ENCODE measurements around the gene ADORA2A.

ADORA2A gene

GRCh38 chr22:24426851-24427499, 424 bp upstream of the ADORA2A start:
- WGBS, 2 experiments (ENCODE audit: insufficient coverage in 2 of 2) = 90 to 94% methylated on average over 16 to 17 of the region's 19 CpGs
- no peak overlapping the region for H3K27ac ChIP-seq (ENCODE audit: low read depth, low read length, severe bottlenecking)
- H3K4me1 ChIP-seq (ENCODE audit: control insufficient read depth, insufficient read depth, low read length, poor library complexity, severe bottlenecking) = peaks cover 9% of the 10 kb centered on the region
- H3K4me3 ChIP-seq (ENCODE audit: extremely low read depth, insufficient read depth, low read length, poor library complexity, severe bottlenecking) = no peak overlapping the region
- H3K9me3 ChIP-seq (ENCODE audit: control insufficient read depth, low read length) = no peaks in the 10 kb centered on the region
- H3K36me3 ChIP-seq (ENCODE audit: control insufficient read depth, insufficient read depth, low read length) = no peaks in the 10 kb centered on the region

- H3K9me3 ChIP-seq (ENCODE audit: control insufficient read depth, low read length) = no peaks in the 10 kb centered on the region
- peaks cover 13% of the 10 kb centered on the region for H3K4me1 ChIP-seq (ENCODE audit: control insufficient read depth, insufficient read depth, low read length, poor library complexity, severe bottlenecking)
- H3K4me3 ChIP-seq (ENCODE audit: extremely low read depth, insufficient read depth, low read length, poor library complexity, severe bottlenecking) = no peak overlapping the region
- no peaks in the 10 kb centered on the region for H3K36me3 ChIP-seq (ENCODE audit: control insufficient read depth, insufficient read depth, low read length)
- WGBS, 2 experiments (ENCODE audit: insufficient coverage in 2 of 2) = 82 to 85% methylated on average over 9 to 10 of the region's 11 CpGs
- no peak overlapping the region for H3K27ac ChIP-seq (ENCODE audit: low read depth, low read length, severe bottlenecking)
Measured at GRCh38 chr22:24428751-24429410, 1.5 kb downstream of the ADORA2A start.

- Histone ChIP-seq H3K36me3 (ENCODE audit: control insufficient read depth, insufficient read depth, low read length) (no peaks in the 10 kb centered on the region), H3K4me1 (ENCODE audit: control insufficient read depth, insufficient read depth, low read length, poor library complexity, severe bottlenecking) (peaks cover 17% of the 10 kb centered on the region), H3K9me3 (ENCODE audit: control insufficient read depth, low read length) (no peaks in the 10 kb centered on the region), H3K4me3 (ENCODE audit: extremely low read depth, insufficient read depth, low read length, poor library complexity, severe bottlenecking) (no peak overlapping the region), H3K27ac (ENCODE audit: low read depth, low read length, severe bottlenecking) (no peak overlapping the region)
- WGBS, 2 experiments (ENCODE audit: insufficient coverage in 2 of 2) = 86 to 87% methylated on average over 13 to 22 of the region's 22 CpGs
Measured at GRCh38 chr22:24429411-24430365, 2.3 kb downstream of the ADORA2A start.

- 95% methylated on average over 13 to 14 of the region's 14 CpGs for WGBS, 2 experiments (ENCODE audit: insufficient coverage in 2 of 2)
- no peaks in the 10 kb centered on the region for H3K9me3 ChIP-seq (ENCODE audit: control insufficient read depth, low read length)
- H3K36me3 ChIP-seq (ENCODE audit: control insufficient read depth, insufficient read depth, low read length) = no peaks in the 10 kb centered on the region
- H3K4me3 ChIP-seq (ENCODE audit: extremely low read depth, insufficient read depth, low read length, poor library complexity, severe bottlenecking) = no peak overlapping the region
- H3K27ac ChIP-seq (ENCODE audit: low read depth, low read length, severe bottlenecking) = no peak overlapping the region
- peaks cover 20% of the 10 kb centered on the region for H3K4me1 ChIP-seq (ENCODE audit: control insufficient read depth, insufficient read depth, low read length, poor library complexity, severe bottlenecking)
Measured at GRCh38 chr22:24430431-24431308, 3.3 kb downstream of the ADORA2A start.

- Histone ChIP-seq H3K9me3 (ENCODE audit: control insufficient read depth, low read length) (no peaks in the 10 kb centered on the region), H3K27ac (ENCODE audit: low read depth, low read length, severe bottlenecking) (no peak overlapping the region), H3K36me3 (ENCODE audit: control insufficient read depth, insufficient read depth, low read length) (no peaks in the 10 kb centered on the region), H3K4me3 (ENCODE audit: extremely low read depth, insufficient read depth, low read length, poor library complexity, severe bottlenecking) (no peak overlapping the region), H3K4me1 (ENCODE audit: control insufficient read depth, insufficient read depth, low read length, poor library complexity, severe bottlenecking) (peaks cover 23% of the 10 kb centered on the region)
- 86 to 88% methylated on average over 6 to 8 of the region's 9 CpGs for WGBS, 2 experiments (ENCODE audit: insufficient coverage in 2 of 2)
Measured at GRCh38 chr22:24431309-24432034, 4.1 kb downstream of the ADORA2A start.

- Histone ChIP-seq H3K27ac (ENCODE audit: low read depth, low read length, severe bottlenecking) (no peak overlapping the region), H3K4me3 (ENCODE audit: extremely low read depth, insufficient read depth, low read length, poor library complexity, severe bottlenecking) (no peak overlapping the region), H3K36me3 (ENCODE audit: control insufficient read depth, insufficient read depth, low read length) (no peaks in the 10 kb centered on the region), H3K4me1 (ENCODE audit: control insufficient read depth, insufficient read depth, low read length, poor library complexity, severe bottlenecking) (peaks cover 23% of the 10 kb centered on the region), H3K9me3 (ENCODE audit: control insufficient read depth, low read length) (no peaks in the 10 kb centered on the region)
- WGBS, 2 experiments (ENCODE audit: insufficient coverage in 2 of 2) = 93 to 96% methylated on average over 10 to 15 of the region's 17 CpGs
Measured at GRCh38 chr22:24432059-24432853, 4.9 kb downstream of the ADORA2A start.

- 91 to 95% methylated on average over 32 to 34 of the region's 34 CpGs for WGBS, 2 experiments (ENCODE audit: insufficient coverage in 2 of 2)
- H3K36me3 ChIP-seq (ENCODE audit: control insufficient read depth, insufficient read depth, low read length) = no peaks in the 10 kb centered on the region
- H3K4me1 ChIP-seq (ENCODE audit: control insufficient read depth, insufficient read depth, low read length, poor library complexity, severe bottlenecking) = peaks cover 23% of the 10 kb centered on the region
- no peak overlapping the region for H3K27ac ChIP-seq (ENCODE audit: low read depth, low read length, severe bottlenecking)
- H3K4me3 ChIP-seq (ENCODE audit: extremely low read depth, insufficient read depth, low read length, poor library complexity, severe bottlenecking) = no peak overlapping the region
- no peaks in the 10 kb centered on the region for H3K9me3 ChIP-seq (ENCODE audit: control insufficient read depth, low read length)
Measured at GRCh38 chr22:24433001-24433827, 5.8 kb downstream of the ADORA2A start.

GRCh38 chr22:24433828-24434470, 6.5 kb downstream of the ADORA2A start:
- no peaks in the 10 kb centered on the region for H3K36me3 ChIP-seq (ENCODE audit: control insufficient read depth, insufficient read depth, low read length)
- WGBS, 2 experiments (ENCODE audit: insufficient coverage in 2 of 2) = 87 to 94% methylated on average over 7 of the region's 12 CpGs
- H3K27ac ChIP-seq (ENCODE audit: low read depth, low read length, severe bottlenecking) = peak overlapping the region; percentile 59
- no peaks in the 10 kb centered on the region for H3K9me3 ChIP-seq (ENCODE audit: control insufficient read depth, low read length)
- H3K4me1 ChIP-seq (ENCODE audit: control insufficient read depth, insufficient read depth, low read length, poor library complexity, severe bottlenecking) = peaks cover 18% of the 10 kb centered on the region
- no peak overlapping the region for H3K4me3 ChIP-seq (ENCODE audit: extremely low read depth, insufficient read depth, low read length, poor library complexity, severe bottlenecking)
